ENCODE measurements around the gene FNIP2. TPM values are rescaled to one million over a fixed set of nuclear protein-coding genes. Genes with fewer than 3 reads are reported as not detected.

Gene FNIP2
- total and polyA plus RNA-seq, 10 of the 15 experiments (the other 5 are each of a cell fraction or from before 2014, with no cell fraction given) = 0.03 to 0.38 (median 0.15) TPM

GRCh38 chr4:158826882-158827281 lies 58.1 kb downstream of the FNIP2 start:
- Histone ChIP-seq H3K9ac (ENCODE audit: control insufficient read depth, insufficient read depth, low read length) (no peak overlapping the region), H3K4me2 (ENCODE audit: control insufficient read depth, insufficient read depth) (no peak overlapping the region), H3K36me3 (ENCODE audit: control insufficient read depth in 2 of 2, insufficient read depth in 2 of 2, low read length in 1 of 2) (no peaks in the 10 kb centered on the region), H3K9me3 (replicated peaks; ENCODE audit: control insufficient read depth, insufficient read depth, low read length) (no peaks in the 10 kb centered on the region), H2AFZ (ENCODE audit: control insufficient read depth, low read depth, low read length) (no peak overlapping the region), H3K4me1 (ENCODE audit: control insufficient read depth, insufficient read depth, low read length) (peaks cover 20% of the 10 kb centered on the region), H3K4me3 (no peak overlapping the region), H3K27ac (ENCODE audit: control insufficient read depth, insufficient read depth) (no peak overlapping the region; the same call in 1 of the 2 replicates), H3K79me2 (ENCODE audit: control insufficient read depth, insufficient read depth, low read length) (no peaks in the 10 kb centered on the region; the same call in 1 of the 2 replicates), H4K20me1 (ENCODE audit: control insufficient read depth, insufficient read depth) (no peaks in the 10 kb centered on the region), H3K27me3 (replicated peaks in 1 of 2; ENCODE audit: control insufficient read depth in 2 of 2, insufficient read depth in 2 of 2, low read length in 1 of 2) (no peaks in the 10 kb centered on the region)
- TF ChIP-seq NR2F1 (conservative IDR thresholded peaks at IDR 0.05) (no peak), STAT3 (IDR thresholded peaks at IDR 0.05; ENCODE audit: low read depth, low read length) (no peak), PRDM15 (CRISPR knock-in tag; IDR thresholded peaks at IDR 0.05) (no peak), EP300 (IDR thresholded peaks at IDR 0.05; ENCODE audit: borderline replicate concordance in 1 of 2, control insufficient read depth in 1 of 2, low read depth in 2 of 2, low read length in 2 of 2) (no peak), NFIC (IDR thresholded peaks at IDR 0.05; ENCODE audit: low read depth, low read length) (no peak), SP1 (IDR thresholded peaks at IDR 0.05; ENCODE audit: low read depth, low read length) (no peak), CHD2 (IDR thresholded peaks at IDR 0.05; ENCODE audit: borderline replicate concordance, low read depth, low read length) (no peak), BCL3 (IDR thresholded peaks at IDR 0.05; ENCODE audit: borderline replicate concordance, insufficient read depth, low read depth, low read length, poor library complexity, severe bottlenecking) (no peak), CHD4 (IDR thresholded peaks at IDR 0.05) (no peak), USF2 (IDR thresholded peaks at IDR 0.05; ENCODE audit: borderline replicate concordance, low read depth, low read length) (no peak), GATAD2B (conservative IDR thresholded peaks at IDR 0.05; ENCODE audit: low read depth) (no peak)
- POLR2A ChIA-PET = interaction anchor here (0.6 to 7.7 kb wide), 5 partner anchors 15 to 89 kb away, joined by 3 to 52 read pairs (median 4); no protein-coding TSS in a partner anchor
- RAD21 ChIA-PET (ENCODE audit: unreplicated experiment) = interaction anchor here (0.6 to 3.4 kb wide), 11 partner anchors 9 to 170 kb away, joined by 3 to 34 read pairs (median 4); no protein-coding TSS in a partner anchor
- in situ Hi-C loops (cut with MboI) (no loop called here), intact Hi-C loops (cut with micrococcal nuclease; ENCODE audit: unreplicated experiment) (no loop called here)
- FAIRE-seq (no peak), ATAC-seq (peak; percentile 18; the same call in 1 of the 3 replicates), DNase-seq (ENCODE audit: low read depth, low spot score) (no peak)
- CTCF ChIA-PET = interaction anchor here (1.0 to 3.4 kb wide), 10 partner anchors 9 to 44 kb away, joined by 3 to 10 read pairs (median 5); no protein-coding TSS in a partner anchor
- WGBS (ENCODE audit: insufficient coverage, insufficient replicate concordance, low lambda C conversion rate, missing lambda C conversion rate) = 0% methylated on average over 1 of the region's 1 CpG
- no TSS peak for BruUV-seq (replicated peaks)
- SMC1A ChIA-PET (ENCODE audit: uncharacterized antibody, unreplicated experiment) = interaction anchor here (1.0 to 11.5 kb wide), 16 partner anchors 9 to 100 kb away, joined by 3 to 101 read pairs (median 6); no protein-coding TSS in a partner anchor

Data from GM12878 (cell line).